Memory B cell (primary cell): Measurements from ENCODE around the gene MYLK4.

ENCODE experiments used
- ATAC-seq: fragments of 150-1000 bp; cut with Tn5 transposase; 2 replicates; pipeline ENCODE4 v1.10.0; 2021; ENCODE audit warnings: low read depth, mild to moderate bottlenecking, moderate library complexity
- DNase-seq, 2 donors: peaks; one replicate each; pipeline ENCODE4 v3.0.0; 2022; ENCODE audit warnings: low spot score in 2 of 2
- H3K27ac Mint-ChIP-seq: one replicate; pipeline ENCODE4 v1.8.0; 2022; ENCODE audit warnings: mild to moderate bottlenecking, moderate library complexity, mixed read lengths
- H3K27me3 Mint-ChIP-seq: one replicate; pipeline ENCODE4 v1.8.0; 2022; ENCODE audit warnings: mixed read lengths
- H3K36me3 Mint-ChIP-seq: one replicate; pipeline ENCODE4 v1.8.0; 2022; ENCODE audit warnings: mild to moderate bottlenecking, mixed read lengths
- H3K4me1 Mint-ChIP-seq: one replicate; pipeline ENCODE4 v1.8.0; 2022; ENCODE audit warnings: mixed read lengths
- H3K4me3 Mint-ChIP-seq: one replicate; pipeline ENCODE4 v1.8.0; 2022; ENCODE audit warnings: mild to moderate bottlenecking, moderate library complexity, mixed read lengths
- H3K9me3 Mint-ChIP-seq: one replicate; pipeline ENCODE4 v1.8.0; 2022; ENCODE audit warnings: mixed read lengths

Gene MYLK4

GRCh38 chr6:2756241-2756640 lies 5.5 kb upstream of the MYLK4 start:
- peaks cover 2% of the 10 kb centered on the region for H3K27me3 Mint-ChIP-seq
- DNase-seq, result no peak
- peaks cover 5% of the 10 kb centered on the region for H3K4me1 Mint-ChIP-seq

GRCh38 chr6:2755456-2755855 lies 4.7 kb upstream of the MYLK4 start:
- Mint-ChIP-seq H3K36me3 (peaks cover 2% of the 10 kb centered on the region), H3K27ac (no peak overlapping the region), H3K4me3 (no peak overlapping the region), H3K27me3 (peaks cover 2% of the 10 kb centered on the region), H3K4me1 (peaks cover 5% of the 10 kb centered on the region), H3K9me3 (peaks cover 2% of the 10 kb centered on the region)
- ATAC-seq (no peak), DNase-seq (no peak)

More at GRCh38 chr6:2756241-2756640, 5.5 kb upstream of the MYLK4 start:
- Mint-ChIP-seq H3K36me3 (peaks cover 2% of the 10 kb centered on the region), H3K4me3 (no peak overlapping the region), H3K9me3 (peaks cover 2% of the 10 kb centered on the region), H3K27ac (no peak overlapping the region)
- ATAC-seq, result no peak

- Mint-ChIP-seq H3K4me1 (peaks cover 5% of the 10 kb centered on the region), H3K9me3 (peaks cover 2% of the 10 kb centered on the region), H3K4me3 (no peak overlapping the region), H3K36me3 (peaks cover 2% of the 10 kb centered on the region), H3K27ac (no peak overlapping the region), H3K27me3 (peaks cover 2% of the 10 kb centered on the region)
- DNase-seq (no peak), ATAC-seq (no peak)
These were observed 4.2 kb upstream of the MYLK4 start for GRCh38 chr6:2754911-2755310.

- H3K27ac Mint-ChIP-seq, result no peak overlapping the region
- peaks cover 8% of the 10 kb centered on the region for H3K4me1 Mint-ChIP-seq
- no peak for ATAC-seq
- H3K4me3 Mint-ChIP-seq, result no peak overlapping the region
- H3K36me3 Mint-ChIP-seq, result peaks cover 2% of the 10 kb centered on the region
- H3K27me3 Mint-ChIP-seq, result peaks cover 2% of the 10 kb centered on the region
- peaks cover 2% of the 10 kb centered on the region for H3K9me3 Mint-ChIP-seq
- no peak for DNase-seq
These were observed 3.7 kb upstream of the MYLK4 start for GRCh38 chr6:2754393-2754792.

- Mint-ChIP-seq H3K4me1 (peaks cover 8% of the 10 kb centered on the region), H3K4me3 (no peak overlapping the region), H3K36me3 (peaks cover 2% of the 10 kb centered on the region), H3K27me3 (peaks cover 2% of the 10 kb centered on the region), H3K27ac (no peak overlapping the region), H3K9me3 (peaks cover 2% of the 10 kb centered on the region)
- DNase-seq (no peak), ATAC-seq (no peak)
These were observed 3.0 kb upstream of the MYLK4 start for GRCh38 chr6:2753743-2754142.

GRCh38 chr6:2753110-2753489 lies 2.4 kb upstream of the MYLK4 start:
- ATAC-seq, result no peak
- no peak overlapping the region for H3K27ac Mint-ChIP-seq
- H3K4me1 Mint-ChIP-seq, result peaks cover 8% of the 10 kb centered on the region
- peaks cover 2% of the 10 kb centered on the region for H3K27me3 Mint-ChIP-seq
- no peak for DNase-seq
- peaks cover 2% of the 10 kb centered on the region for H3K9me3 Mint-ChIP-seq
- H3K4me3 Mint-ChIP-seq, result no peak overlapping the region
- peaks cover 2% of the 10 kb centered on the region for H3K36me3 Mint-ChIP-seq

- Mint-ChIP-seq H3K9me3 (peaks cover 2% of the 10 kb centered on the region), H3K36me3 (peaks cover 2% of the 10 kb centered on the region), H3K27me3 (peaks cover 2% of the 10 kb centered on the region), H3K4me3 (no peak overlapping the region), H3K27ac (no peak overlapping the region), H3K4me1 (peaks cover 8% of the 10 kb centered on the region)
- DNase-seq (no peak), ATAC-seq (no peak)
These were observed 1.9 kb upstream of the MYLK4 start for GRCh38 chr6:2752477-2753109.

GRCh38 chr6:2751871-2752270 lies 1.1 kb upstream of the MYLK4 start:
- no peak overlapping the region for H3K4me3 Mint-ChIP-seq
- H3K36me3 Mint-ChIP-seq, result peaks cover 2% of the 10 kb centered on the region
- peaks cover 2% of the 10 kb centered on the region for H3K27me3 Mint-ChIP-seq
- H3K9me3 Mint-ChIP-seq, result peaks cover 2% of the 10 kb centered on the region
- no peak for ATAC-seq
- H3K4me1 Mint-ChIP-seq, result peaks cover 8% of the 10 kb centered on the region
- DNase-seq, result no peak
- no peak overlapping the region for H3K27ac Mint-ChIP-seq

- peak; percentile 66 for ATAC-seq
These were observed 637 bp downstream of the MYLK4 start for GRCh38 chr6:2749969-2750600.

GRCh38 chr6:2748183-2748582 lies 2.5 kb downstream of the MYLK4 start:
- Mint-ChIP-seq H3K36me3 (no peaks in the 10 kb centered on the region), H3K9me3 (no peaks in the 10 kb centered on the region), H3K27ac (no peak overlapping the region), H3K4me3 (no peak overlapping the region), H3K27me3 (peaks cover 4% of the 10 kb centered on the region), H3K4me1 (peaks cover 3% of the 10 kb centered on the region)
- ATAC-seq (no peak), DNase-seq (no peak)

More at GRCh38 chr6:2749969-2750600, 637 bp downstream of the MYLK4 start:
- no peak overlapping the region for H3K4me3 Mint-ChIP-seq
- H3K36me3 Mint-ChIP-seq, result peaks cover 2% of the 10 kb centered on the region
- peak; percentile 69 to 71 for DNase-seq
- H3K27ac Mint-ChIP-seq, result no peak overlapping the region
- peaks cover 2% of the 10 kb centered on the region for H3K27me3 Mint-ChIP-seq
- peaks cover 8% of the 10 kb centered on the region for H3K4me1 Mint-ChIP-seq
- H3K9me3 Mint-ChIP-seq, result peaks cover 2% of the 10 kb centered on the region

GRCh38 chr6:2746557-2747061 lies 4.1 kb downstream of the MYLK4 start:
- Mint-ChIP-seq H3K4me1 (peaks cover 3% of the 10 kb centered on the region), H3K9me3 (no peaks in the 10 kb centered on the region), H3K27me3 (peaks cover 4% of the 10 kb centered on the region), H3K27ac (no peak overlapping the region), H3K4me3 (no peak overlapping the region), H3K36me3 (no peaks in the 10 kb centered on the region)
- no peak for DNase-seq
- ATAC-seq, result no peak

GRCh38 chr6:2745246-2745645 lies 5.5 kb downstream of the MYLK4 start:
- Mint-ChIP-seq H3K4me1 (peaks cover 3% of the 10 kb centered on the region), H3K4me3 (no peak overlapping the region), H3K36me3 (no peaks in the 10 kb centered on the region), H3K27ac (no peak overlapping the region), H3K9me3 (no peaks in the 10 kb centered on the region), H3K27me3 (peaks cover 4% of the 10 kb centered on the region)
- DNase-seq (no peak), ATAC-seq (no peak)

- Mint-ChIP-seq H3K27me3 (peaks cover 4% of the 10 kb centered on the region), H3K36me3 (no peaks in the 10 kb centered on the region), H3K9me3 (no peaks in the 10 kb centered on the region), H3K4me3 (no peak overlapping the region), H3K27ac (no peak overlapping the region), H3K4me1 (peaks cover 1% of the 10 kb centered on the region)
- ATAC-seq (no peak), DNase-seq (no peak)
These were observed 5.9 kb downstream of the MYLK4 start for GRCh38 chr6:2744778-2745177.

GRCh38 chr6:2744209-2744771 lies 6.4 kb downstream of the MYLK4 start:
- no peaks in the 10 kb centered on the region for H3K9me3 Mint-ChIP-seq

More at GRCh38 chr6:2744209-2744771, 6.4 kb downstream of the MYLK4 start:
- no peak for DNase-seq
- Mint-ChIP-seq H3K36me3 (no peaks in the 10 kb centered on the region), H3K27ac (no peak overlapping the region), H3K4me3 (no peak overlapping the region), H3K4me1 (no peaks in the 10 kb centered on the region), H3K27me3 (peaks cover 4% of the 10 kb centered on the region)
- no peak for ATAC-seq
